Epidermal melanocyte (primary cell): ENCODE measurements around the gene MSANTD1.

Source experiments
- DNase-seq: peaks from one replicate; pipeline ENCODE4 v3.0.0; 2011; ENCODE audit warnings: low spot score; ENCODE audit not compliant: insufficient read length

The MSANTD1 gene

GRCh38 chr4:3248811-3249661, at the start of gene MSANTD1:
Gene MSANTD1 (plus strand): TSS chr4:3249159. CDS start chr4:3249223, 64 bp downstream.
- no peak for DNase-seq

GRCh38 chr4:3199653-3200422, 49.1 kb upstream of the MSANTD1 start:
- peak; percentile 58 for DNase-seq

GRCh38 chr4:3200423-3201090, 48.4 kb upstream of the MSANTD1 start:
- DNase-seq: no peak

- DNase-seq: no peak
Observed at GRCh38 chr4:3201718-3202702, 46.9 kb upstream of the MSANTD1 start.

DNA sequence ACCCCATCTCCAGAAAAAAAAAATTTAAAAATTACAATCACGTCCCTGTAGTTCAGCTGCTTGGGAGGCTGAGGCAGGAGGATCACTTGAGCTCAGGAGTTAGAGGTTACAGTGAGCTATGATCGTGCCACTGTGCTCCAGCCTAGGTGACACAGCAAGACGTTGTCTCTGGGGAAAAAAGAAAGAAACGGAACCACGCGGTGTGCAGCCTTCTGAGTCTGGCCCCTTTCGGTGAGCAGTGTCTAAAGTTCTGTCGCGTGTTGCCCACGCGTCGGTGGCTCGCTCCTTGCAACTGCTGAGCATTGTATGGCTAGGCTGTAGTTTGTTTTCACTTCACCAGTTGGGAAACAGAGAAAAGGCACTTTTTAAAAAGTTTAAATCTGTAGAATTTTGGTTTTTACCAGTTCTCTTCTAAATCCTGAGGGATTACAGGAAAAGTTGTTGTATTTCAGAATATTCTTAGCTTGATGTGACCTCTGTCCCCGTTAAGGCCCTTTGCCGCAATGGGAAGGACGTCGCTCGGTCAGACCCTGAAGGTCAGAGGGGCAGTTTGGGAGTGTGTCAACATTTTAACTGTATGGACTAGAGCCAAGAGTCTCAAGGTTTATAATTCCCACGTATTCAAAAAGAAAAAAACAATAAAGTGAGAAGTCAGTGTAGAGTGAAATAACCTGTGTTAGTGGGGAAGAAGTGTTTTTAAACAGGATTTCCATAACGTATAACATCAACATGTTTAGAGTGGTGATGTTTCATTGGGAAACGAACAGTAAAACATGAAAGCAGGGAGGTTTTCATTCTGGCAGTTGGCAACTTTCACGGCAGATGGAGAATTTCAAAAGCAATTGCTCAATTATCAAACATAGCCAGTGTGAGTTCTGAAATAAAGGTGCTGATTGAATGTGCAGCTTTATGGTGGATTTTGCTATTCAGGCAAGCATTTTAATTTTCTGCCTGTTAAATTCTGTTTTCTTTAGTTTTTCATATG, 45.8 kb upstream of the MSANTD1 start:
- DNase-seq: no peak

GRCh38 chr4:3203971-3204431, 45.0 kb upstream of the MSANTD1 start:
- no peak for DNase-seq

DNA sequence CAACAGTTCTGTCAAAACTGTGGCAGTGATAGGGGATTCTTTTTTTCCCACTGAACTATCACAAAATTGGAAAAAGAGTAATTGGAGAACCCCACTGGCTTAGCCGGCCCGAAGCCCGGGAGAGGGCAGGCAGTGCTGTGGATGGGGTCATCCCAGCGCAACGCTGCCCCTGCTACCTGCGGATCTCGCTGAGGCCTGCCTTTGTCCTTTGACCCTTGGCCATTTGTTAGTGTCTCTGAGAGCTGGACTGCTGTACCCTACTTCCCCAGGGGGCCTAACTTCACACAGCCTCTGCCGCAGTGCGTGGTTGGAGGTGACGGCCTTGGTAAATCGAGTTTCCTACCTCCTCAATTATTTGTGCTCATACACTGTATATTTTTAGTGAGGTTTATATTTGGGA, 43.0 kb upstream of the MSANTD1 start:
- no peak for DNase-seq

DNA sequence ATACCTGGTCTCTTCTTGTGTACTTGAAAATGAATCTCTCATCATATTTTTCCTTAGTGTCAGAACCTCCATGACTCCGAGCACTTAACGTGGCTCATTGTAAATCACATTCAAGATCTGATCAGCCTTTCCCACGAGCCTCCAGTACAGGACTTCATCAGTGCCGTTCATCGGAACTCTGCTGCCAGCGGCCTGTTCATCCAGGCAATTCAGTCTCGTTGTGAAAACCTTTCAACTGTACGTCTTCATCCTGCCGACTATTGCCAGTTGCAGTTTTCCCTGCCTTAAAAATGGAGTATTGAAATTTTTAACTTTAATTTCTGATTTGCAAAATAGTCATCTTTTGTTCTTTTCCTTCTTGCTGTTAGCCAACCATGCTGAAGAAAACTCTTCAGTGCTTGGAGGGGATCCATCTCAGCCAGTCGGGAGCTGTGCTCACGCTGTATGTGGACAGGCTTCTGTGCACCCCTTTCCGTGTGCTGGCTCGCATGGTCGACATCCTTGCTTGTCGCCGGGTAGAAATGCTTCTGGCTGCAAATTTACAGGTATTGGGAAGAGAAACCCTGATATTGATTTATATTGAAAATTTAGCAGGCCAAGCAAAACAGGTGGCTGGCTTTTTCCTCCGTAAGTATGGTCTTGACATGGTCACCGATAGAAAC, 42.4 kb upstream of the MSANTD1 start:
- DNase-seq: no peak

GRCh38 chr4:3207531-3208037, 41.4 kb upstream of the MSANTD1 start:
- no peak for DNase-seq

GRCh38 chr4:3208826-3209225, 40.1 kb upstream of the MSANTD1 start:
- DNase-seq: no peak

- no peak for DNase-seq
Observed at GRCh38 chr4:3209551-3210325, 39.2 kb upstream of the MSANTD1 start.

DNA sequence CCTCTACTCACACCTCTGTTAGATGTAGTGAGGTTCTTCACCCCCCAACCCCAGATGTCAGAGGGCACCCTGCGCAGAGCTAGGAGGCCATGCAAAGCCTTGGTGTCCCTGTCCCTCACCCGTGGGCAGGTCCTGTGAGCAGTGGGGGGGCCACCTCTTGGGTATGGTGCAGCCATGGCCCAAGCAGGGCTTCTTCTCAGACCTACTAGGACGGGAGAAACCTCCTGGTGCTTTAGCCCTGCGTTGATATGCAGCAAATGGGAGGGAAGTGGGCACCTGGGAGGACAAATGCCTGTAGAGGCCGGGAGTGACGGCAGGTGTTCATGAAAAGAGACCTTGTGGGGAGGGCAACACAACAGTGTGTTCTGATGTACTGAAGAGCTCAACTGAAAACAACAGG, 38.5 kb upstream of the MSANTD1 start:
- no peak for DNase-seq

- no peak for DNase-seq
Observed at GRCh38 chr4:3211866-3212265, 37.1 kb upstream of the MSANTD1 start.

DNA sequence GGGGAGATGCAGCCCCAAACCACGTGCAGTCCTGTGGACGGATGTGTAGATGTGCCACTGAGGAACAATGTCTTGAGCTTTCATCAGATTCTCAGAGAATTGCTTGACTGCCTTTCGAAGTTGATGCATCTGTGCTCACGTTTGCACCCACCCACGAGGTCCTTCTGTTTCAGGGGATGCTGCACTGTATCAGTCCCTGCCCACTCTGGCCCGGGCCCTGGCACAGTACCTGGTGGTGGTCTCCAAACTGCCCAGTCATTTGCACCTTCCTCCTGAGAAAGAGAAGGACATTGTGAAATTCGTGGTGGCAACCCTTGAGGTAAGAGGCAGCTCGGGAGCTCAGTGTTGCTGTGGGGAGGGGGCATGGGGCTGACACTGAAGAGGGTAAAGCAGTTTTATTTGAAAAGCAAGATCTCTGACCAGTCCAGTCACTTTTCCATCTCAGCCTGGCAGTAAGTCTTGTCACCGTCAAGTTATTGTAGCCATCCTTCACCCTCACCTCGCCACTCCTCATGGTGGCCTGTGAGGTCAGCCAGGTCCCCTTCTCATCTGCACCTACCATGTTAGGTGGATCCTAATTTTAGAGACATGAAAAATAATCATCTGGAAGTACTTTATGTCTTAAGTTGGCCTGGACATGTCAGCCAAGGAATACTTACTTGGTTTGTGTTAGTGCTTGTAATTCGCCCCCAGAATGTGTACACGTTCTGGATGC, 36.4 kb upstream of the MSANTD1 start:
- no peak for DNase-seq

- no peak for DNase-seq
Observed at GRCh38 chr4:3213106-3213425, 35.9 kb upstream of the MSANTD1 start.

DNA sequence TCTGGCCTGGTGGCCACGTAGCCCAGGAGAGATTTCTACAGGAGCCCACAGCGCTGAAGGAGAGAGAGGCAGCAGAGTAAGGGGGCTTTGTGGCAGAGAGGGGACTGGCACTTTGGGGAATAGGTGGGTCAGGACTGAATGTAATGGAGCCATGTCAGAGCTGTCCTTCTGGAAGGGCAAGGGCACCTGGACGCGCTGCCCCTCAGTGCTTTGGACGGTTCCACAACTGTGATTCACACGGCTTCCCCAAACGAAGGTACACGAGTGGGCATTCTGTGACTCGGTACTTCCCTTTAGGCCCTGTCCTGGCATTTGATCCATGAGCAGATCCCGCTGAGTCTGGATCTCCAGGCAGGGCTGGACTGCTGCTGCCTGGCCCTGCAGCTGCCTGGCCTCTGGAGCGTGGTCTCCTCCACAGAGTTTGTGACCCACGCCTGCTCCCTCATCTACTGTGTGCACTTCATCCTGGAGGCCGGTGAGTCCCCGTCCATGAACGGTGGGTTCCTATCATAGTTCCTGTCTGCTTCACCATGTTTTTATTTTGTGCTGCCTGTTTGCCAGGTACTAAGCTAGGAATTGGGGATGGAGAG, 35.2 kb upstream of the MSANTD1 start:
- DNase-seq: no peak

GRCh38 chr4:3215256-3215655, 33.7 kb upstream of the MSANTD1 start:
- DNase-seq: no peak
